Activated CD8-positive, alpha-beta memory T cell treated with anti-CD3 and anti-CD28 coated beads, Interleukin-2, amount 50 U/mL, for 24 hours (primary cell): Measurements from ENCODE around the gene OMA1.
"Not testable (repeated sequence)": the region's sequence is repeated elsewhere in the genome, so short reads cannot be mapped to it uniquely, and the experiment has no call there.

Experiments
- DNase-seq: peaks from one replicate; pipeline ENCODE4 v3.0.0-alpha.2; 2020; ENCODE audit errors: extremely low read depth

The OMA1 gene

DNA sequence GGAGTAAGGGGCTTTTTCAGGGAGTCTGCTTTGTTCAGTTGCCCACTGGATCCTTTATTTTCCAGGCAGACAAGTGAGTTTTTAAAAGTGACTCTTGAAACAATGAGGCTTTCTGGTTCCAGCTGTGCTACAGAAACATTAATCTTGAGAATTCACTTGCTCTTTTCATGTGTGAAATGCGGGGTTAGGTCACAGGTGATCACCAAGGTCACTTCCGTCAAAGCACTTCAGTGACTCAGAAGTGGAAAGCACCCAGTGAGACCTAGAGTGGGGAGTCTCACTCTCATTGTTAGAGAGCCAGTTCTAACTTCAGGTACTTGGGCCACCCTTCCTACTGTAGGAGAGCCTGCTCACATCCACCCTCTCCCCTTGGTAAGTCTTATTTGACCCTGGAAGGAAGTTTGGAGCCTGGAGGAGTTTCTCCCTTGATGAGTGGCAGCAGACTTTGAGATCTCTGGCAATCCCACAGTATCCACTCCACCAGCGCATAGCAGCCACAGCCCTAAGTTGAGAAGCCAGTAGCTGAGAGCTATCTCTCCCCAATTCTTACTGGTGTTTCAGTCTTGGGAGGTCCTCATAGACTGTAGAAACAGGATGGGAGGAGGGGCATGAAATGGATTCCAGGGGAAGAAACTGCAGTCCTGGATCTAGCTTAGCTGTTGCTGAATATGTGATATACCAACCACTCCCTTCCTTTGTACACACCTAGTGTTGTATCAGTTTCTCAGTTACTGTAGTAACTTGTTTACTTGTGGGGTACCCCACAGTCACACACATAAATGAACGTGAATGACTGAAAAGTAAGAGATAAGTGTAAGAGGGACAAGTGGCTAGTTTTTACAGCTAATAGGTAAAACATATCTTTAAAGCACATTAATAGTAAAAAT lies 27.4 kb upstream of the OMA1 start:
- DNase-seq, result no peak

GRCh38 chr1:58573138-58573537 lies 26.6 kb upstream of the OMA1 start:
- no peak for DNase-seq

GRCh38 chr1:58572690-58573089 lies 26.2 kb upstream of the OMA1 start:
- no peak for DNase-seq

DNA sequence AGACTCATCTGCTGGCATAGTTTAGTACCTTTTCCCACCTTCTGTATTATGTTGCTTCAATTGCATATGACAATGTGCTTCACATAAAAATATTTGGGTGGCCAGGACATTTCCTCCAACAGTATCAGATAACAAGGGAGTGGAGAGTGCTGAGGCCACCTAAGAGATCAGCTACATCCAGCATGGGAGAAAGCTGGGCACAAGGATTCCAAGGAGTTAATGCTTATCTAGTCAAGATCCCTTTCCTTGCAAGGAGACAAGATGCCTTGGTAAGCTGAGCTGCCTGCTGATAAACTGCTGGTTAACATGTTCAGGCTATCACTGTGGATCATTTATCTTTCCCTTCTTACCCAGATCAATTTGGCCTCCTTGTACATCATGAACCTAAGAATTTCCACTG lies 25.1 kb upstream of the OMA1 start:
- no peak for DNase-seq

- no peak for DNase-seq
Observed at GRCh38 chr1:58570817-58571216, 24.3 kb upstream of the OMA1 start.

- no peak for DNase-seq
Observed at GRCh38 chr1:58570094-58570493, 23.6 kb upstream of the OMA1 start.

GRCh38 chr1:58568911-58569310 lies 22.4 kb upstream of the OMA1 start:
- DNase-seq, result no peak

DNA sequence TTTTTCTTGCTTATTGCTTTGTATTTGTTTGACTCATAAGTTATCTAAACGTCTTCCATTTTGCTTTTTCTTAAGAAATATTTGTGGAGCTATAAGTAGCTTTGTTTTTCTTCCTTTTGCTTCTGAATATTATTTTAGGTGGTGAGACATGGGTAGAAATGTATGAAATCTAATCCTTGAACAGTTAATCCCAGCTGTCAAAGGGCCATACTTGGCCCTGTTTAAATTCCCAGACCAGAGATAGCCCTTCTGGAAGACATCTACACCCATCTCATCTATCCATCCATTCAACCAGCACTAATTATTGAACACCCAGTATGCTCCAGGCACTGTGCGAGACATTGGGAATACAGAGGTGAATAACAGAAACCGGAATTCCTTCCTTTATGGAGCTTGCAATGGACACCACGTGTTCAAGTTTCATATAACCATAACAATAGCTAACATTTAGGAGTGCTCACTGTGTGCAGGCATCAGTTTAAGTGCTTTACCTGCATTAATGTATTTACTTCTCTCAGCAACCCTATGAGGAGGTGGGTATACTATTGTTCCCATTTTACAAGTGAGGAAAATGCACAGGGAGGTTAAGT lies 21.8 kb upstream of the OMA1 start:
- no peak for DNase-seq

GRCh38 chr1:58566339-58566738 lies 19.8 kb upstream of the OMA1 start:
- no peak for DNase-seq

DNA sequence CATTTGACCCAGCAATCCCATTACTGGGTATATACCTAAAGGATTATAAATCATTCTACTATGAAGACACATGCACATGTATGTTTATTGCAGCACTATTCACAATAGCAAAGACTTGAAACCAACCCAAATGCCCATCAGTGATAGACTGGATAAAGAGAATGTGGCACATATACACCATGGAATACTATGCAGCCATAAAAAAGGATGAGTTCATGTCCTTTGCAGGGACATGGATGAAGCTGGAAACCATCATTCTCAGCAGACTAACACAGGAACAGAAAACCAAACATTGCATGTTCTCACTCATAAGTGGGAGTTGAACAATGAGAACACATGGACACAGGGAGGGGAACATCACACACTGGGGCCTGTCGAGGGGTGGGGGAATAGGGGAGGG lies 17.2 kb upstream of the OMA1 start:
- DNase-seq, result not testable (repeated sequence)

GRCh38 chr1:58561633-58562032 lies 15.1 kb upstream of the OMA1 start:
- no peak for DNase-seq

DNA sequence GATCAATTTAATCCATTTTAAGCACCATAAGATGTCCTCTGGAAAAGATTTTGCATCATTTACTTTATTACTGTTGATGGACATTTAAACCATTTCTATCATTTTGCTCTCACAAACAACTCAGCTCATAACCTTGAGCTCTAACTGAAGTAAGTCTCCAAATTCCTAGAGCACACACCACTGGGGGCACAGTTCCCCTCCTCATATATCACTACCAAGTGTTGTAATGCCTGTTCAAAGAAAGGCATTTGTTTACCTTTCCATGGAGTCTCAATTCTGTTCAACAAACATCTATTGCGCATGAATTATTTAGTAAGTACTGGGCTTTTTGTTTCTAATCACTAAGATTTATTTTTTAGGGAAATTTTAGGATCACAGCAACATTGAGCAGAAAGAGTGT lies 8.9 kb upstream of the OMA1 start:
- DNase-seq, result no peak

- no peak for DNase-seq
Observed at GRCh38 chr1:58551186-58552140, 4.9 kb upstream of the OMA1 start.

DNA sequence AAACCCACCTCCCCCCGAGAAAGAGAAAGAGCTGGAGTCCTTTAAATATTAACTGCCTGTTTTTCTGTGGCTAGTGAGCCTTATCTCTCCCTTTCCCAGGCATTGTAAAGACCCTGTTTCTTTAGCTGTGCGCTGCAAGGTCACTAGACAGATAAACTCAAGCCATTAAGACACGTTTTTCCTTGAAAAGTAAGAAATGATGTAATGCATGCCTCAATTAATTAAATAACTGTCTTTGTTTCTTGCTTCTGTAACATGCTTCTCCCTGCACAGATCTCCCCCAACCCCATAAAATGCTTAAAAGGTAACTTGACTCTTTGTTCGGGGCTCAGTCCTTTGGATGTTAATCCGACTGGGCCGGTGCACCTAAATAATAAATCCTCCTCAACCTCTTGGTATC lies 2.8 kb upstream of the OMA1 start:
- not testable (repeated sequence) for DNase-seq

DNA sequence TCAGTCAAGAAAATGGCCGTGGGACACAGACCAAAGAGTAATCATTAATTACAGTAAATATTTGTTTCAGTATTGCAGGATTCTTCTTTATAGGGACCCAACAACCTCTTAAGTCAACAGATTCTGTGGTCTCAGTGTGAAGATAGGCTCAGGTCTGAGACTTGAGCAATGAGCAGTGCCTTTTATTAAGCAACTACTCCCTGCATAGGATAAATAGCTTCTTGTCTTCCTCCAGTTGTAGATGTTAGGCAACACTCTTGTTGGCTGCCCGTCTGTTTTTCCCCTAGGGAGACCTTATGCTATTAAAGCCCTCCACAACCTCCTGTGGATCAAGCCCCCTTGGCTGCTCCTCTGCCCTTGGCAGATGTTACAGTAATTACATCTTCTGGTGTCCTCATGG lies 1.8 kb upstream of the OMA1 start:
- DNase-seq, result no peak

DNA sequence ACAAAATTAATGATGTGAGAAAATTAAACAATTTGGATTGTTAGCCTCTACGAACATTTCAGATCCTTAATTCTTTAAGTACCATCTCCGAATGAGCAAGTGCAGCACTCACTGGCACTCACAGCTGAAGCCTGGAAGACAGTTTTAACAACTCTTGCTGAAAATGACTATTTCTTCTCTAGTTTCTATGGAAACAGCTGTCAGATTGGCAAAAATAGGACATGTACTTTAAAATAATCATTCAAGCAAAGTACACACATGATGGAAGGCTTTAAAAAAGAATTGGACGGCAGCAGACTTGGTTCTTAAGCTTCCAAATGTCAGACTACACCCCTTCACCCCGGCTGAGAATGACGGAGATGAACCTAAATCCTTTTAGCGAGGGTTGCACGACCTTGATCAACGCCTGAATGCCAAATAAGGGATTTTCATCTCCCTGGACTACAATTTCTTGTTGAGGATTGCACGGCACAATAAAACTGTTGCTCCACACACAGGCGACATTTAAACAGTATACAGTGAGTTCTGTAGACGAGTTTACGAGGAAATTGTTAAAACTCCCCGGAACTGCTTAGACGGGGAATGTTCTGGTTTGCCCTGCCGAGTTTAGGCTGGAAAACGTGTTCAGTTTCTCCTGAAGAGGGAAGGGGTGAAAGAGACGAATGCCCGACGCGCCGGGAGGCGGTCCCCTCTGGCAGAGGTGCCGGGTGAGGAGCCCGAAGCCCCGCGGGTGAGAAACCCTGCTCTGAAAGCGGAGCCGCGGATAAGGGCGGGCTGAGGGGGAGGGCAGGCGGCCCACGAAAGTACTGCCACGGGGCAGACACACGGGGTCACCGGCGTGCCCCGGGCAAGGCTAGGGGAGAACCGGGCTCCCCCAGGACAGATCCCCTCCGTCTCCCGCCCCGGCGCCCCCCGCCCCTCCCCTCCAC lies 671 bp downstream of the OMA1 start:
- peak; percentile 39 for DNase-seq

DNA sequence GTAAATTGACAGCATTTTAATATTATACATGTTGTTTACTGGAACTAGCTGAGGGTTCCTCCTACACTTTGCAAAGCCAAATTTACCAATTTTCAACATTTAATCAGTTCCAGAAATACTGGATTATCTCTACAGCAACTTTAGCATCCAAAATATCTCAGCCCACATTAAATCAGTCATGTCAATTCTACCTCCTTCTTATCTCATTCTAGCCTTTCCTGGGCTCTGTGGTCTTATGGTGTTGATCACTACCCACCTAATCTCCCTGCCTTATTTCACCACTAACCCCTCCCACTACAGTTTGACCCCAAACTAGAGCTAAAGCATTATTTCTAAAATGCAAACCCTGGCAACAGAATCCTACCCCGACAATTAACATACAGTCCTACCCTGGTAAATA lies 3.3 kb downstream of the OMA1 start:
- DNase-seq, result no peak

DNA sequence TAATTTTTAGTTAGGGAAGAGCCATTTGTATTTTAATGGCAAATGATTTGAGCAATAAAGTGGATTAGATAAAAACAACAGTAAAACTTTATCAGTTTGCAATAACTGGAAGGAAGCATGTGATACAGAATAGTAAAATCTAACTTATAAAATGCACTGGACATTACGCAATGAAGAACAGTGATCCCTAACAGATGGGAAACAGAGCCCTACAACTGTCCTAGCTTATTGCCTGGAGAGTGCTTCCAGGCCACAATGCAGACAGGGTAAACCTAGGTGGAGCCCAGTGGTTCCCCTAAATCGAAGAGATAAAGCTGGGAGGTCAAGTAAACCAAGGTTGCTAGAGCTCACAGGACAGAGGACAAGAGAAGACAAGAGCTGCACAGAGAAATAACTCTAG lies 7.0 kb downstream of the OMA1 start:
- no peak for DNase-seq

- no peak for DNase-seq
Observed at GRCh38 chr1:58538821-58539220, 7.7 kb downstream of the OMA1 start.

DNA sequence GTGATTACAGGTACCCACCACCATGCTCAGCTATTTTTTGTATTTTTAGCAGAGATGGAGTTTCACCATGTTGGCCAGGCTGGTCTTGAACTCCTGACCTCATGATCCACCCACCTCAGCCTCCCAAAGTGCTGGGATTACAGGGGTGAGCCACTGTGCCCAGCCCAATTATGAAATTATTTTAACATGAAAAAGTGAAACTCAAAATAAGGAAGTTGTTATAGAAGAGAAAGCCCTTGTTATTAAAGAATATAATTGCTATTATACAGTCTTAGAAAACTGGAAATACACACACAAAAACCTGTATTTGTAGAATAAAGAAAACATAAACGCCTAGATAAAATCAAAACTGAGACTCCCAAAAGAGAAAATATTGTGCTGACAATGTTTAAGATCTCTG lies 14.7 kb downstream of the OMA1 start:
- not testable (repeated sequence) for DNase-seq

DNA sequence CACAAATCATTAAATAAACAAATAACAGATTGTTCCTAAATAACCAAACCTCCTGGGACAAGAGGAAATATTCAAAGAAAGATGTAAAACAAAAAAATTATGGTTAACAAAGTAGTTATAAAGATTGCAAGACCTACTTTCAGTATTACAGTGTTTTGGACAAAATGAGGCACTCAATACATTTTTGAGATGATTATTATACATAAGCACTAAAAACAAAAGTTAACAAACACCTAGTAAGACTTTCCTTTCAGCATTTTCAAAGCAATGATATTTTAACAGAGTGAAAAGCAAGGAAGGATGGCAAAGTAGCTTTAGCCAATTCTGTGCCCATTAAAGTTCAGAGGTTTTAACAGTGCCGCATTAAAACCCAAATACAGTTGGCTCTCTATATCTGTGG lies 17.2 kb downstream of the OMA1 start:
- DNase-seq, result no peak
